ENCODE measurements around the gene GLB1L2. TPM values are rescaled to one million over a fixed set of nuclear protein-coding genes. Genes with fewer than 3 reads are reported as not detected.

GLB1L2 gene
- polyA plus RNA-seq, 1 donor, result 0.47 TPM

GRCh38 chr11:134385774-134386565 is 54.2 kb downstream of the GLB1L2 start:
- no peak for DNase-seq (ENCODE audit: low read depth)

- no peak for DNase-seq (ENCODE audit: low read depth)
Measured at GRCh38 chr11:134386945-134387344, 55.2 kb downstream of the GLB1L2 start.

GRCh38 chr11:134387501-134387900 is 55.7 kb downstream of the GLB1L2 start:
- no peak for DNase-seq (ENCODE audit: low read depth)

GRCh38 chr11:134388590-134388989 is 56.8 kb downstream of the GLB1L2 start:
- no peak for DNase-seq (ENCODE audit: low read depth)

- DNase-seq (ENCODE audit: low read depth), result no peak
Measured at GRCh38 chr11:134389464-134390180, 57.8 kb downstream of the GLB1L2 start.

GRCh38 chr11:134390706-134391569 is 59.1 kb downstream of the GLB1L2 start:
- DNase-seq (ENCODE audit: low read depth), result no peak

- DNase-seq (ENCODE audit: low read depth), result no peak
Measured at GRCh38 chr11:134391656-134392055, 59.9 kb downstream of the GLB1L2 start.

- DNase-seq (ENCODE audit: low read depth), result no peak
Measured at GRCh38 chr11:134392953-134393615, 61.3 kb downstream of the GLB1L2 start.

- no peak for DNase-seq (ENCODE audit: low read depth)
Measured at GRCh38 chr11:134393638-134394037, 61.9 kb downstream of the GLB1L2 start.

GRCh38 chr11:134394311-134394710 is 62.5 kb downstream of the GLB1L2 start:
- DNase-seq (ENCODE audit: low read depth), result no peak

- DNase-seq (ENCODE audit: low read depth), result no peak
Measured at GRCh38 chr11:134395002-134395401, 63.2 kb downstream of the GLB1L2 start.

GRCh38 chr11:134397304-134398078 is 65.7 kb downstream of the GLB1L2 start:
- DNase-seq (ENCODE audit: low read depth), result no peak

GRCh38 chr11:134398079-134398444 is 66.3 kb downstream of the GLB1L2 start:
- DNase-seq (ENCODE audit: low read depth), result no peak

- no peak for DNase-seq (ENCODE audit: low read depth)
Measured at GRCh38 chr11:134398644-134399292, 67.0 kb downstream of the GLB1L2 start.

GRCh38 chr11:134399293-134399654 is 67.5 kb downstream of the GLB1L2 start:
- no peak for DNase-seq (ENCODE audit: low read depth)

GRCh38 chr11:134399996-134400395 is 68.2 kb downstream of the GLB1L2 start:
- DNase-seq (ENCODE audit: low read depth), result no peak

GRCh38 chr11:134401825-134402809 is 70.3 kb downstream of the GLB1L2 start:
- no peak for DNase-seq (ENCODE audit: low read depth)

GRCh38 chr11:134402910-134403309 is 71.1 kb downstream of the GLB1L2 start:
- DNase-seq (ENCODE audit: low read depth), result no peak
